ENCODE measurements around the gene TEKT1. TPM values are rescaled to one million over a fixed set of nuclear protein-coding genes. Genes with fewer than 3 reads are reported as not detected.

TEKT1 gene
- total RNA-seq, 1 donor from 2014 or later: not detected

GRCh38 chr17:6768447-6768846, 63.1 kb downstream of the TEKT1 start:
- no peak for DNase-seq (ENCODE audit: low read depth)

- no peak for DNase-seq (ENCODE audit: low read depth)
Measured at GRCh38 chr17:6761779-6762178, 69.8 kb downstream of the TEKT1 start.

DNA sequence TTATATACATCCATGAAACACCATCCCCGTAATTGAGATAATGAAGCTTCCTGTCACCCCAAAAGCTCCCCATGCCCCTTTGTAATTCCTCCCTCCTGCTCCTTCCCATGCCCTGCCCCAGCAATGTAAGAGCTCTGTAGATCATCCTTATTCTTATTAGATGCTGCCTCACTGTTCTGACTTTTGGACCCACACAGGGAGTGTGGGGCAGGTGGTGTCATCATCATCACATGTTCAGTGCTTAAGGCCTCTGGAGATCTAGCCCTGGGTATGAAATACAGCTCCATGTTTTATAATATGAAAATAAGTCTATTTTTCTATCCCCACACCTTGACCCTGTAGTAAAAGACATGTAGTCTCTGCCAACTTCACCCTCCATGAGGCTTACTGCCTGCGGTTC, 73.8 kb downstream of the TEKT1 start:
- DNase-seq (ENCODE audit: low read depth): no peak

- DNase-seq (ENCODE audit: low read depth): no peak
Measured at GRCh38 chr17:6756425-6757031, 75.0 kb downstream of the TEKT1 start.

DNA sequence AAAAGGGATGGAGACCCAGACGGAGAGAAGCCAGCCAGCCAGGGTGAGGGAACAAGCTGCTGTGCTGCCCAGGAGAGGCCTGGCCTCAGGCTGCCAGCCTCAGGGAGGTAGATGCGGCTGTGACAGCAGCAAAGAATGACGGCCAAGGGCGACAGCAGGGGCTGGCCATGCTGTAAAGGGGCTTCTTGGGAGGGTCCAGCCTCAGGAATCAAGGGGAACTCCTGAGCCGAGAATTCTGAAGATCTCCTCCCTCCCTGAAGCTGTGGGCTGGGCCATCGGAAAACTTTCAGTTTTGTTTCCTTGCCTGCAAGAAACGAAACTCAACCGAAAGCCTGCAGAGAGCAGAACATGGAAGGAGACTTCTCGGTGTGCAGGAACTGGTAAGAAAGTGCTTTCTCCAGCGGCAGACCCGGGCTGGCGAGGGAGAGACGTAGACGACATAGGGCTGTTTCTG, 75.8 kb downstream of the TEKT1 start, which contains the start of gene XAF1:
XAF1 (plus strand) TSS at position 316 of the 454 bp plus-strand sequence; CDS start at position 349, 33 bp downstream.
- DNase-seq (ENCODE audit: low read depth): peak; percentile 30

- peak; percentile 26 for DNase-seq (ENCODE audit: low read depth)
Measured at GRCh38 chr17:6755281-6755680, 76.2 kb downstream of the TEKT1 start.

DNA sequence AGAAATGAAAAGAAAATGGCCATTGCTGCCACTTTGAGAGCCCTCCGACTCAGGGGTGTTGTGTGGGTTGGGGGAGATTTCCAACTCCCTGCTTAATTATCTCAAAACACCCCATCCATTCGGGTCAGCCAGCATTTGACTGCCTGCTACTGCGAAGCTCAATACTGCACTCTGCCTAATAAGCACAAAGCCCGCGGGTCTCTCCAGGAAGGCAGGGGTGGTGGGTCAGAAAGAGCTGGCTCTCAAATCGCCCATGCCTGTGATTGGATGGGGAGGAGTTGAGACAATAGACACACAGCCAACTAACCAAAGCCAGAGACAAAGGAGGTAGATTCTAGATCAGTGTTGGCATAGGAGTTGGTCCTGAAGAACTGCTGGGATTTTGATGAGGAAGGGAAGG, 78.0 kb downstream of the TEKT1 start:
- no peak for DNase-seq (ENCODE audit: low read depth)

GRCh38 chr17:6753006-6753445, 78.5 kb downstream of the TEKT1 start:
- DNase-seq (ENCODE audit: low read depth): peak; percentile 90

DNA sequence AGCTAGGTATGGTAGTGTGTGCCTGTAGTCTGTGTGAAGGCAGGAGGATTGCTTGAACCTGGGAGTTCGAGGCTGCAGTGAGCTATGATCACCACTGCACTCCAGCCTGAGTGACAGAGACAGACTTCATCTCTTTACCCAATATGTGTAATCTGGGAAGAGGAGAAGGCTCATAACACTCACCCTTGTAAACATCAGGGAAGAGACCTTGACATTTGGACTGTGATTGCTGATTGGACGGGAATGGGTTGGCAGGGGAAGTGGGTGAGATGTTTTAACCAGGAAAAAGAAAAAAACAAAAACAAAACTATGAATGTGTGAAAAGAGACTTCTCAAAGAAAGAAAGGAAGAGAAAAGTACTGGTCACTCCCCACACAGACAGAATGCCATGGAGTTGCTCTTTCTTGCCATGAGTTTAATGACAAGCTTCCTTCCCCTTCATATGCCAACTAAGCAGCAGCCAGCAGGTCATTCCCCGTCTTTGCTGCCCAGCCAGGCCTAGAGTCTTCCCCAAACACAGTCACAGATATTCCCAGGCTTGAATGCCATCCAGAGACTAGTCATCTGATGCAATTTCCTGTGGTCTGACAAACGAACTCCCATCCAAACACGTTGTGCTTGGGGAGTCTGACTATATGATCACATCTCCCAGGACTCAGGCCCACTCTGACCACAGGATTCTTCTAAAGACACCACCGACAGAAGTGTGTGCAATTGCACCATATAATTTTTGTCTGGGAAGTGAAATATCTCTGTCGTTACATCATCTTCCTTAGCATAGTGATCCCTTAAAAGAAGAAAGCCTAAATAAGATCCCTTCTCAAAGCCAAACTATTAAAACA, 79.2 kb downstream of the TEKT1 start:
- DNase-seq (ENCODE audit: low read depth): peak; percentile 95

- DNase-seq (ENCODE audit: low read depth): peak; percentile 3
Measured at GRCh38 chr17:6749519-6749918, 82.0 kb downstream of the TEKT1 start.

GRCh38 chr17:6748617-6749016, 82.9 kb downstream of the TEKT1 start:
- DNase-seq (ENCODE audit: low read depth): no peak

Other genes starting within 250 kb of the TEKT1 start
- gene KIAA0753, start 191.0 kb downstream of the TEKT1 start, total RNA-seq: 5.6 and 5.7 TPM in 2 replicates
- gene TXNDC17, start 190.7 kb downstream of the TEKT1 start, total RNA-seq: 93.0 and 140 TPM in 2 replicates
- 9.3 and 15.6 TPM in 2 replicates for gene MED31, start 180.1 kb downstream of the TEKT1 start, total RNA-seq
- gene C17orf100, start 180.0 kb downstream of the TEKT1 start, total RNA-seq: 0.31 and 0.70 TPM in 2 replicates
- not detected in 2 replicates for gene SLC13A5, start 118.4 kb downstream of the TEKT1 start, total RNA-seq
- 6.8 and 9.7 TPM in 2 replicates for gene XAF1, start 75.7 kb downstream of the TEKT1 start, total RNA-seq
- gene FBXO39, start 55.5 kb downstream of the TEKT1 start, total RNA-seq: not detected in 2 replicates
- gene ALOX12, start 164.3 kb upstream of the TEKT1 start, total RNA-seq: not detected in 2 replicates
- gene RNASEK, start 180.9 kb upstream of the TEKT1 start, total RNA-seq: 205 and 259 TPM in 2 replicates
- not detected in 2 replicates for gene BCL6B, start 191.3 kb upstream of the TEKT1 start, total RNA-seq
- gene SLC16A13, start 204.3 kb upstream of the TEKT1 start, total RNA-seq: 0.10 and 0.75 TPM in 2 replicates
- gene SLC16A11, start 212.4 kb upstream of the TEKT1 start, total RNA-seq: 0.78 TPM in 1 of 2 replicates, not detected in the other
- gene CLEC10A, start 248.5 kb upstream of the TEKT1 start, total RNA-seq: not detected in 2 replicates

Measured in myocyte (in vitro differentiated cells).